SH-SY5Y (cell line): ENCODE measurements around the gene TBC1D16.

Experiments used
- GATA2 ChIP-seq: IDR thresholded peaks from 2 replicates; pipeline ENCODE4 v1.6.1; 2011; ENCODE audit warnings: mild to moderate bottlenecking, low read depth, low read length
- GATA3 ChIP-seq: IDR thresholded peaks from 2 replicates; pipeline ENCODE4 v1.6.1; 2011; ENCODE audit warnings: low read depth, mild to moderate bottlenecking, low read length, moderate library complexity

DNA sequence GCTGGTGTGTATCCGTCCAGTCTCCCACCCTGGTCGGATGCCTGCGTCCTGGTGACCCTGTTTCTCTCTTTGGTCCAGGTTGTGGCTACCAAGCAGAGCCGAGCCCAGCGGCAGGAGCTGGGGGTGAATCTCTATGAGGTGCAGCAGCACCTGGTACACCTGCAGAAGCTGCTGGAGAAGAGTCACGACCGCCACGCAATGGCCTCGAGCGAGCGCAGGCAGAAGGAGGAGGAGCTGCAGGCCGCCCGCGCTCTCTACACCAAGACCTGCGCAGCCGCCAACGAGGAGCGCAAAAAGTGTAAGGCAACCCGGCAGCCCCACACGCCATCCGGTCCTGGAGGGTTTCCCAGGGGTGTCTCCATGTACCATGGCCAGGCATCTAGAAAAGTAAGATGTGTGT, 14.3 kb upstream of the TBC1D16 start:
- TF ChIP-seq GATA2 = no peak
- TF ChIP-seq GATA3 = no peak
